Heart right ventricle (tissue), 16 donors: ENCODE results near the gene PHLDB2. TPM values are rescaled to one million over a fixed set of nuclear protein-coding genes. Genes with fewer than 3 reads are reported as not detected.
A peak's percentile ranks its signal among the peaks of the same experiment; 100 is the strongest.

Experiments used
- ATAC-seq, 8 donors: fragments of 200-7000 bp; cut with Tn5 transposase; one replicate each; pipeline ENCODE4 v1.9.1; 2020; ENCODE audit warnings: mild to moderate bottlenecking in 8 of 8, moderate library complexity in 8 of 8, moderate number of reproducible peaks in 1 of 8
- DNase-seq, 2 donors: peaks; one replicate each; pipeline ENCODE4 v3.0.0-alpha.2; 2020
- H3K27ac ChIP-seq, 10 donors: fragments of 200-600 bp; sonication (generic) in 2 of 10; one replicate each; pipeline versions ENCODE4 v1.5.0 to v1.8.0; 2020 to 2022; ENCODE audit warnings: mild to moderate bottlenecking in 3 of 10
- H3K27me3 ChIP-seq, 7 donors: fragments of 200-600 bp; one replicate each; pipeline ENCODE4 v1.8.0; 2021 to 2022; ENCODE audit warnings: mild to moderate bottlenecking in 2 of 7
- H3K36me3 ChIP-seq, 9 donors: fragments of 200-600 bp; sonication (generic) in 1 of 9; one replicate each; pipeline versions ENCODE4 v1.5.0 to v1.8.0; 2020 to 2022; ENCODE audit warnings: mild to moderate bottlenecking in 2 of 9
- H3K4me1 ChIP-seq, 9 donors: fragments of 200-600 bp; sonication (generic) in 1 of 9; one replicate each; pipeline versions ENCODE4 v1.5.0 to v1.8.0; 2020 to 2022; ENCODE audit warnings: mild to moderate bottlenecking in 4 of 9
- H3K4me3 ChIP-seq, 10 donors: fragments of 200-600 bp; sonication (generic) in 2 of 10; one replicate each; pipeline versions ENCODE4 v1.5.0 to v1.8.0; 2020 to 2022; ENCODE audit warnings: mild to moderate bottlenecking in 7 of 10, moderate library complexity in 2 of 10
- H3K9me3 ChIP-seq, 11 donors: fragments of 200-600 bp in 10 of 11; sonication (generic) in 2 of 11; one replicate each; pipeline versions ENCODE4 v1.5.0 to v1.8.0; 2013 to 2022; ENCODE audit warnings: mild to moderate bottlenecking in 2 of 11, control low read depth in 1 of 11, moderate library complexity in 1 of 11
- CTCF ChIP-seq, 9 donors: fragments of 200-600 bp; sonication (generic) in 2 of 9; IDR thresholded peaks; one replicate each; pipeline versions ENCODE4 v1.5.0 to v1.8.0; 2021 to 2022; ENCODE audit warnings: antibody characterized with exemption in 9 of 9, mild to moderate bottlenecking in 5 of 9, moderate library complexity in 1 of 9
- WGBS, 2 donors: extraction: QIAGEN DNeasy Blood & Tissue Kit; methylation state at CpG; one replicate each; pipeline ENCODE4 v1.1.7; 2013; ENCODE audit warnings: inconsistent platforms in 1 of 2; 5-methylcytosine and 5-hydroxymethylcytosine counted together
- intact Hi-C, 10 donors: fragments of 100-400 bp; cut with DNase I; formaldehyde crosslinking; loops; one replicate each; pipeline versions ENCODE4 v1.11.1 to v1.14.2; 2022
- polyA plus RNA-seq, 2 donors: library from polyadenylated mRNA; stranded (reverse); fragments of 200-250 nt; gene quantifications; one replicate each; pipeline ENCODE4 v1.2.3, GENCODE V29; 2013
- total RNA-seq, 10 donors: library from RNA; stranded (reverse); fragmentation: NEBNext Ultra II Directional in 3 of 10; extraction: Animal tissue kit (Norgen Biotek cat#: 25700) in 3 of 10; gene quantifications; one replicate each; pipeline versions ENCODE4 v1.2.1 to v1.2.4, GENCODE V29; 2021 to 2023
- donor health status: Arrhythmogenic right ventricular cardiomyopathy.
- donor health status: ischemic (EF 13 %, LVEDD 7.1; RV severe dilation, severe dysfunction).
- donor health status: healthy with polysubstance abuse.
- donor health status: DM: no; HTN: yes; CAD: no.
- donor health status: DM: no; HTN: no; CAD: no.
- donor health status: ischemic (EF 25% LVEDD 6.9; RV normal size, moderate dysfunction).
- donor health status: ischemic (EF 25% LVEDD 5.7; RV mildly dilated, moderate dysfunction).
- donor health status: healthy.
- donor health status: DM: yes; HTN: yes; CAD: no.
- donor health status: Ischemic cardiomyopathy.
- donor health status: ischemic (EF 35%, LVEDD 5.7; RV mildly dilated, moderate dysfunction).
- donor health status: nonischemic (EF 11% LVEDD 7.7; RV severe dilation, severe dysfunction).
- donor health status: DM: yes; HTN: yes; CAD: no.
- donor health status: PGD.
- donor health status: ischemic (EF 29% LVEDD 5.4; RV normal size, mild dysfunction).
- donor health status: nonischemic (EF 23%, LVEDD 6.1; RV moderate dilation, normal function).

PHLDB2 gene
- total and polyA plus RNA-seq, 12 donors, result 33.4 to 293 (median 174) TPM

- WGBS, 2 donors, result 71 to 72% methylated on average over 6 of the region's 6 CpGs
- Histone ChIP-seq H3K36me3 (no peaks in the 10 kb centered on the region), H3K27ac (no peak overlapping the region), H3K9me3 (no peaks in the 10 kb centered on the region), H3K4me1 (peaks cover 2 to 38% (median 13%) of the 10 kb centered on the region in 9 donors), H3K4me3 (no peak overlapping the region), H3K27me3 (peaks cover 0 to 25% (median 0%) of the 10 kb centered on the region in 7 donors)
- intact Hi-C loops, result loop anchor here in 3 of 10 donors (5.0 kb wide), 2 partner anchors 35 to 140 kb away; no protein-coding TSS in a partner anchor
- TF ChIP-seq CTCF (IDR thresholded peaks at IDR 0.05), result no peak
- no peak for ATAC-seq
- DNase-seq, result no peak
Measured at GRCh38 chr3:111857474-111857873, 1.6 kb upstream of the PHLDB2 start.

- peaks cover 0 to 25% (median 0%) of the 10 kb centered on the region in 7 donors for H3K27me3 ChIP-seq
- H3K36me3 ChIP-seq, result no peaks in the 10 kb centered on the region
- TF ChIP-seq CTCF (IDR thresholded peaks at IDR 0.05), result no peak
- intact Hi-C loops, result loop anchor here in 4 of 10 donors (1.0 to 5.0 kb wide), 5 partner anchors 36 to 141 kb away; no protein-coding TSS in a partner anchor
- peak overlapping the region; percentile 93 to 100 (median 98) for H3K27ac ChIP-seq
- WGBS, 2 donors, result 17 to 30% methylated on average over 10 of the region's 10 CpGs
- DNase-seq (no peak), ATAC-seq (no peak)
- H3K9me3 ChIP-seq, result no peaks in the 10 kb centered on the region
- peaks cover 0 to 43% (median 25%) of the 10 kb centered on the region in 9 donors for H3K4me1 ChIP-seq
- H3K4me3 ChIP-seq, result peak overlapping the region; percentile 75 to 90 (median 86)
Measured at GRCh38 chr3:111858642-111859041, 423 bp upstream of the PHLDB2 start.

GRCh38 chr3:111859974-111860859 lies 1.2 kb downstream of the PHLDB2 start:
- Histone ChIP-seq H3K36me3 (no peaks in the 10 kb centered on the region), H3K9me3 (no peaks in the 10 kb centered on the region), H3K4me1 (peaks cover 2 to 59% (median 37%) of the 10 kb centered on the region in 9 donors), H3K4me3 (peak overlapping the region; percentile 75 to 90 (median 86)), H3K27me3 (peaks cover 0 to 25% (median 0%) of the 10 kb centered on the region in 7 donors), H3K27ac (peak overlapping the region; percentile 93 to 100 (median 98))
- WGBS, 2 donors, result 0 to 1% methylated on average over 35 of the region's 35 CpGs
- intact Hi-C loops, result loop anchor here (1.0 to 10.0 kb wide), 17 partner anchors 38 to 143 kb away; no protein-coding TSS in a partner anchor
- ATAC-seq (peak; percentile 68 to 86 (median 80)), DNase-seq (peak; percentile 68 to 88)
- TF ChIP-seq CTCF (IDR thresholded peaks at IDR 0.05), result peak; percentile 40 to 75 (median 61)

GRCh38 chr3:111861391-111861790 lies 2.3 kb downstream of the PHLDB2 start:
- intact Hi-C loops, result loop anchor here (2.0 to 10.0 kb wide), 13 partner anchors 39 to 145 kb away; no protein-coding TSS in a partner anchor
- TF ChIP-seq CTCF (IDR thresholded peaks at IDR 0.05), result no peak
- H3K27me3 ChIP-seq, result peaks cover 0 to 25% (median 0%) of the 10 kb centered on the region in 7 donors
- H3K36me3 ChIP-seq, result no peaks in the 10 kb centered on the region
- peak overlapping the region; percentile 75 to 90 (median 86) for H3K4me3 ChIP-seq
- peaks cover 10 to 70% (median 49%) of the 10 kb centered on the region in 9 donors for H3K4me1 ChIP-seq
- peak in 1 of 2 donors; percentile 15 for DNase-seq
- no peaks in the 10 kb centered on the region for H3K9me3 ChIP-seq
- H3K27ac ChIP-seq, result peak overlapping the region; percentile 93 to 100 (median 98)
- ATAC-seq, result no peak
- WGBS, 2 donors, result 9 to 19% methylated on average over 7 of the region's 7 CpGs
